Upper lobe of left lung (tissue), 4 donors: ENCODE data around the gene GRIK4.

Experiments used
- CTCF ChIP-seq, 6 experiments: fragments of 450-650 bp in 4 of 6; fragments of 200-600 bp in 2 of 6; sonication (generic) in 2 of 6; IDR thresholded peaks; one replicate each; pipeline ENCODE4 v1.5.1; 2016 to 2019; ENCODE audit warnings: antibody characterized with exemption in 6 of 6
- EP300 ChIP-seq, 4 donors: sonication (generic); formaldehyde crosslinking; IDR thresholded peaks; one replicate each; pipeline ENCODE4 v1.5.1; 2017; ENCODE audit warnings: antibody characterized with exemption in 4 of 4, control low read depth in 2 of 4
- POLR2A ChIP-seq, 4 donors: fragments of 450-650 bp; IDR thresholded peaks; one replicate each; pipeline ENCODE4 v1.5.1; 2016 to 2017; ENCODE audit warnings: antibody characterized with exemption in 4 of 4, mild to moderate bottlenecking in 2 of 4
- POLR2AphosphoS5 ChIP-seq, 2 donors: sonication (generic); formaldehyde crosslinking; IDR thresholded peaks; one replicate each; pipeline ENCODE4 v1.5.1; 2017; ENCODE audit warnings: antibody characterized with exemption in 2 of 2

DNA sequence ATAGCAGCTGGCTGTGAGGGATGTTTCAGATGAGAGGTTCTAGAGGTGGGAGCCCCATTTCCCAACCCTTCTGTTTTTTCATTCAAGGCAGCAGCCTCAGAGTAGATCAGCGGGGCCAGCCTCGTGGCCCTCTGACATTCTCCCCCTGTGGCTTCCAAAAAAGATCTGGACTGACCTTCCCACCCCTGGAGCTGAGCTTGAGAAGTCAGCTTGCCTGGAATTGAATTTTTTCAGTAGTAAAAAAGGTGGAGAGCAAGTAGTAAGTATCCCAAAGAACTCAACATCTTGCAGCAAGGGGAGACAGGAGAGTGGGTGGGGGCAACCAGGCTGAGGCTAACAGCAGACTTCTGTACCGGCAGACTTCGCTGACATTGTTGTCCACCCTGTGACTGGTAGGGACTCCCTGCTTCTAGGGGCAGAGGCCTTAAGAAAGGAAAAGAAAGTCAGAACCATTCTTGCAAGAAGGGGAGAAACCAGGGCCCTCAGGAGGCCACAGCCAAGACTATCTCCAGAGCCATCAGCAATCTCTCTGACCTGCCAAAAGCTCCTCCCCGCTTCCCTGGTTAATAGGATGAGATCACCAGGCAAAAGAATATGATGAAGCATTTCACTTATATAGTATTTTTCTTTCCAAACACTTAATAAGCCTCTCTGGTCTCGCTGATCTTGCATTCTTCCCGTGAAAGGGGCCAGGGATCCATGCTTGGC is 2.0 kb upstream of the GRIK4 start:
- TF ChIP-seq POLR2A (IDR thresholded peaks at IDR 0.05) (no peak), EP300 (IDR thresholded peaks at IDR 0.05) (no peak), CTCF (IDR thresholded peaks at IDR 0.05) (no peak), POLR2AphosphoS5 (IDR thresholded peaks at IDR 0.05) (no peak)
